Measurements from ENCODE around the gene PRSS2.

The PRSS2 gene

GRCh38 chr7:142804728-142805207, 34.0 kb downstream of the PRSS2 start:
- no peak for DNase-seq

DNA sequence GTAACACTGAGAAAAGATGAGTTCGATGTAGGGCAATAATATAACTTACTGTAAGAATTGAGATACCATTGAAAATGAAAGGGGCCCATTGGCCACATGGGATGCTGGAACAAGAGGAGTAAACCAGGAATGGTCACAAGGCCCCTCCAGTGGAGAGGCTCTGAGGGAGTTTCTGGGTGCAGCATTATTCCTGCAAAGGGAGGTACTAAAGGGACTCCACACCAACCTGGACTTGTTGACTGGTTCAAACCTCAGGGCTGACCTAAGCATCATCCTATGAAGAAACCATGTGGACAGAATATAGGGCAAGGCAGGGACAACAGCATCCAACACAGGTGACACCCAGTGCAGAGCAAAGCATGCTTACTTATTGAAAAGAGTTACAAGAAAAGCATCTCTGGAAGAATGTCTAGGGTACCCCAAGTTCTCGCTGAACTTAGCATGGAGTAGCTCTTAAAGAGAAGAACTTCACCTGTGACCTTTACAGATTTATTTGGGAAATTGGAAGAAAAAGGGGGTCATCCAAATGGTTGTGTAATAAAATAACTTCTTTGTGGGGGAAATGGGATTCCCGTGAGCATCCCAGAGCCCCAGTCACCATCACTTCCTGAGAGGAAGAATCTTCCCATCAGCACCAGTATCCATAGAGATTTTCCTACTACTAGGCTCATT, 34.7 kb downstream of the PRSS2 start:
- no peak for DNase-seq

DNA sequence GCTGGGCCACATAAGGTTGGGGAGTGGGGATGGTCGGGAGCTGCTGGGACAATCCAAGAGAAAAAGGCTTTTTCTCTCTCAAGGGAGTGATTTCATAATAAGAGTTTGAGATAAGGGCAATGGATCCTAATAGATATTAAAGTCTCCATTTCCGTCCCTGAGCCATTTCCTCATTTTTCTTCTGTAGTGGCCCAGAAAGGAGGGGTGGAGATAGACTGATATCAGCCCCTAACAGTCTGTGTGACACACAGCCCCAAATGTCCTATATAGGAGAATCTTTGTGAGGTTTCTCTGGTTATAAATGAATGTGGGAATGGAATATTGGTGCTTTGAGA, 35.2 kb downstream of the PRSS2 start:
- DNase-seq: no peak

DNA sequence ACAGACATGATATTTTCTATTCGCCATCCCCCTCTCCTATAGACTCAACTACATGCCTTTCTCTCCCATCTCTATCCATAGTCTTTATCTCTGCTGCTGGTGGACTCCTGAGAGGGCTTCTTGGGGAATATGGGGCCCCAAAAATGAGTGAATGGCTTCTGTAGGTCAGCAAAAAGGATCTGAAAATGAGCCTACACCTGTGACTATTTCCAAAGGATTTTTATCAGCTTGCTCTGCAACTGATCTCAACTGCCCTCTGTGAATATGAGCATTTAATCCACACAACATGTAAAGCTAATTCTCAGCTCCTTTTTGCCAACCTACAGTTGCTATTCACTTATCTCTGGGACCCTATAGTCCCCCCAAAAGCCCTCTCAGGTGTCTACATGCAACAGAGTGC, 36.2 kb downstream of the PRSS2 start:
- no peak for DNase-seq

DNA sequence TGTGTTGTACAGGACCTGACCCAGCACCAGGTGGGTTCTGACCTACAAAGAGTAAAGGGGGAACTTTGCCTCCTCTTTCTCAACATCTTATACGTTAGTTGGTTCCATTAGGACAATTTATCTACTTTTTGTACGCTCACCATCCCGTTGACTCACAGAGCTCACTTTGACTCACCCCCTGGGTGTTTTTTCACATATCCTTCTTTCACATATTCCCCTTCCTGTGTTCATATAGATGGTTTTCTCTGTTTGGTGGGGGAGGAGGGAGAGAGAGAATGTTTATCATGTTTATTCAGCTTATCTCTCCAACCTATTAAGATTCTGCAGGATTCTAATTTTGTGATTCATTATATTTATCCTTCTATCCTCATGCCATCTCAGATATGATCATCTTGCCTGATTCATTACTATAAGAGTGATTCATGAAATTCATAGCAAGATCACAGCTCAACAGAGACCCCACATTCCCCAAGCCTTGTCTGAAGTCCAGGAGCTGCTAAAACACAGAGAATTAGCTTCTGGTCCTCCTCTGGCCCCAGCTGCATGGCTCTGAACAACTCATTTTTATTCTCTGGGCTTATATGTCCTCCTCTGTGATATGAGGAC, 37.2 kb downstream of the PRSS2 start:
- DNase-seq: no peak

GRCh38 chr7:142808461-142808801, 37.7 kb downstream of the PRSS2 start:
- no peak for DNase-seq

DNA sequence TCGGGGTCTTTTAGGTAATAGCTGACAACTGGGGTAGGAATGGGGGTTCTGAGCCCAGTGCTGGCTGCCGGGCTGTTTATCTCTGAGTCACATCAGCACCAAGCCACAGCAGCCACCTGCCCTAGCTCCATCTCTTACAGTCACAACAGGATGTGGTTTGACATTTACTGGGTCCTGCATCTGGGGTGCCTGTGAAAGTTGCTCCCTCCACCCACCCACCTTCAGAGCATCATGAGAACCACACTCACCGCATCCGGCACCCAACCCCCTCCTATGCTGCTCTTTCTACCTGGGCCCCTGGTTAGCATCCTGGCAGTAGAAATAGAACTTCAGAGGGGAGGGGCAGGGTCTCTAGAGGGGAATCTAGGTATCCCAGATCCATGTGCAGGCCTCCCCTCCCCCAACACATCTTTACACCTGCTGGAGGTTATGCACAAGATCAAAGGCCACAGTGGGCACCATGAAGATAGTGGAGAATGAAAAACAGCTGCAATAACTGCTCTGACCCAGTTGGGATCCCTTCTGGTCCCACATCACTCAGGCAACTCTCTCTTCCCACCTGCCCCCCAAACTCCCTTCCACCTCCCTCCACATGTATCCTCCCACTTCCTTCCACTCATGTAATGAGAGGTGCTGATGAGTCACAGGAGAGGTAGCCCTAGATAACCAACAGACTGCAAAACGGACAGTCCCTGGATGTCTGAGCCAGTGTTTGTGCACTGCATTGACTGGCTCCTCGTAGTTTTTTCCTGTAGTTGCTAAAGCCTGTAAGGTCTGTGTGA, 38.2 kb downstream of the PRSS2 start:
- DNase-seq: no peak

DNA sequence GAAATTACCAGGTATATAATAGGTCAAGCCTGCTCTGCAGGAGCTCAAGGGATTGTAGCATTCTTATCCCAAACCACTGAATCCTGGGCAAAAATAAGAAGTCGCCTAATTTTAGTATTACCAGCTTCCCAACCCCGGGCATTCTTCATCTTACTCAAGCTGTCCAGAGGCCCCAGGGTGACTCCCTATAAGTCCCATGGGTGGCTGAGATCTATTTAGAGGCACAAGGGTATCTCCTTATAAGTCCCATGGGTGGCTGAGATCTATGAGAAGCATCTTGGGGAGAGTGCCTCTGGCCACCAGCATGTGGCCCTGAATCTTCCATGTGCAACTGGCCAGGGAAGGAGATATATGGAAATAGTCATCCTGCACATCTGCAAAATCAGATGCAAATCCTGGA, 38.9 kb downstream of the PRSS2 start:
- no peak for DNase-seq

DNA sequence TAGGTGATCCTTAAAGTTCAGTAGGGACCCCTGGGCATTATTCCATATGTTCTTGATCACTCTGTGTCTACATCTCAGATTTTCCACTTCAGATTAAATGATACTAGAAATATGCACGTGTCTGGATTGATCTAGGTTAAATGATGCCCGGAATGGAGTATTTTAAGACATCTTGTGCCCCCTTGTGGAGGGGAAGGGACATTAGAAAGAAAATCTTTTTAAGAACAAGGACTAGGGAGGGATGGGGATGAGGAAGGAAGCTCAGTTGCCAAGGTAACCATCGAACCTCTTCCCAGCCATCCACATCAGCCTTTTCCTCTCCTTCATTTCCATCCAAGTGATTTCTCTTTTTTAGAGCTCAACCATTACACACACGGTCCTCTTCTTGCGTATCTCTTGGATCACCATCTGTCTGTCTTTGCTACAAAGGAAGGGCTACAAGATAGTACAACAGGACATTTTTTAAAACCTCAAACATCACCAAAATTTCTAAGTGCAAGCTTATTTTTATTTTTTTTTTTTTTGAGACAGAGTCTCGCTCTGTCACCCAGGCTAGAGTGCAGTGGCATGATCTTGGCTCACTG, 40.5 kb downstream of the PRSS2 start:
- no peak for DNase-seq

GRCh38 chr7:142812437-142813215, 41.9 kb downstream of the PRSS2 start:
- no peak for DNase-seq

DNA sequence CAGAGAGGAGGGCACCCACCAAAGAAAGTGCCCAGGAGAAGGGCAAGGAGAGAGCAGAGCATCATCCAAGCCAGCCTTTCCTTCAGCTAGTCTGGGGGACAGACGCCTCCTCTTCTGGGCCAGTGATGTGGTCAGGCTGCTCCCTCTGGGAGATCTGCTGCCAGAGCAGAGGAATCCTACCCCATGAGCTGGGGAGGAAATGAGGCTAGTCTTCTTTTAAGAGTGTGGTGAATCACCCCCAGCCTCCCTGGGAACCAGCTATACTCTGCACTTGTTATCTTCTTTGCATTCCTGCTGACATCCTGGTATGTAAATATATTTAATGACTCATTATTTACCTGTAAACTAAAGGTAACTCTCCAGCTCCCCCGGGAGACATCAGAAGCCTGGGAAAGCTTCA, 42.5 kb downstream of the PRSS2 start:
- DNase-seq: no peak

GRCh38 chr7:142813699-142814098, 42.9 kb downstream of the PRSS2 start:
- no peak for DNase-seq

DNA sequence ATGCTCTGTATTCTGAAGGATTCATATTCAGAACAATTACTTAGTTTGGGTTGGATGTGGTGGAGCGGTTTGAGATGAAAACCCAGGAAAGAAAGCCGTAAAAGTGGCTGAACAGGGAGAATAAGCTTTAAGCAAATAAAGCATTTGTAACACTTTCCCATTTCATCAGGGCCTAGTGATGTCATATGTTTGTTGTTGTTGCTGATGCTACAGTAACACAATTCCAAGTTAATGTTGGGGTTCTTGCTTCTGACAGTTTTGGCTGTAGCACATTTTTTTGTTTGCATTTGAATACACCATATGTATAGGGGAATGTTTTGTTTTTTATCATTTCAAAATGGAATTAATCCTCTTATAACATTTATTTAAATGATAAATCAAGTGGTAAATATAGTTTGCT, 43.7 kb downstream of the PRSS2 start:
- DNase-seq: no peak

GRCh38 chr7:142815134-142815533, 44.4 kb downstream of the PRSS2 start:
- no peak for DNase-seq

- DNase-seq: no peak
Observed at GRCh38 chr7:142817506-142817905, 46.7 kb downstream of the PRSS2 start.

GRCh38 chr7:142819530-142819929, 48.8 kb downstream of the PRSS2 start:
- DNase-seq: no peak

DNA sequence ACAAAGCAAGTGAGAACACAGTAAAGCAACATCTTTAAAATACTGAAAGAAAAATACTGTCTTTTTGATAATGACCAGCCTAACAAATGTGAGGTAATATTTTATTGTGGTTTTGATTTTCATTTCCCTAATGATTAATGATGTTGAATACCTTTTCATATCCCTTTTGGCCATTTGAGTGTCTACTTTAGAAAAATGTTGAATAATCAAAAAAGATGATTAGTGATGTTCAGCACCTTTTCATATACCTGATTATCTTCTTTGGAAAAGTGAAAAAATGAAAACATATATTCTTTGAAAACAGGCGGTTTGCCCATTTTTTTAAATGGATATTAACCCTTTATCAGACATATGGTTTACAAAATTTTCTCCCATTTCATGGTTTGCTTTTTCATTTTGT, 51.9 kb downstream of the PRSS2 start:
- no peak for DNase-seq

All from NCI-H510A (cell line).